PC-9 (cell line): Measurements from ENCODE around the gene NAP1L4.

Source experiments
- EZH2 ChIP-seq: fragments of 200-600 bp; sonication (generic); IDR thresholded peaks from 2 replicates; pipeline ENCODE4 v1.8.0; 2017; ENCODE audit warnings: antibody characterized with exemption, low read depth
- TF ChIP-seq, protein P1 (sequence below): fragments of 200-600 bp; sonication (generic); conservative IDR thresholded peaks from 2 replicates; pipeline ENCODE4 v1.6.1; 2017; ENCODE audit warnings: mixed run types, antibody characterized with exemption, mild to moderate bottlenecking, moderate library complexity

DNA sequence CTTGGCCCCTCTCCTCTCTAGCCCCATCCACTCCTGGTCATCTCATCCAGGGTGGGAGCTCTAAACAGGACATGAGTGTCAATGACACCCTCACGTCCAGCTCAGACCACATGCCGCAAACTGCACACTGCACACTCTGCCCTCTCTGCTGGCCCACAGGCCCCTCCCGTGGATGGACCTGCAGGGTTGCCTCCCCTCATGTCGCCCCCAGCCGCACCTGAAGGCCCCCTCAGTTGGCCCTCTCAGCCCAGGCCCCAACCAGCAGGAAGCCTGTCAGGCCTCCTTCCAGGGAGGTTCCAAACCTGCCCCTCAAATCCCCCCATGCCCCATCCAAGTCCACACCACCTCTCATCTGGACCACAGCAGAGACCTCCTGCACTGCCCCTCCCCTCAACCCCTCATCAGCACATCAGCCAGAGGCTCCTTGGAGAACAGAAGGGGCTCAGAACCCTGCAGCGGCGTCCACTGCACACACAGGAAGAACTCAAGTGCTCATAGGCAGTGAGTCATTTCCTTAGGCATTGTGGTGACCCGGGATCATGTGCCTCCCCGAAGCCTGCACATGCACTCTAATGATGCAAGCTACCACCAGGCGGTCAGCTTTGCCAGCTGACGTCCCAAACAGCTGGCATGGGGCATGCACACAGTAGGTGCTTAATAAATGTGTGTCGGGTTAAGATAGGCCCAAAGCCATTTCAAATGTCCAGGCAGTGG, 93.6 kb downstream of the NAP1L4 start:
- TF ChIP-seq, protein P1, sequence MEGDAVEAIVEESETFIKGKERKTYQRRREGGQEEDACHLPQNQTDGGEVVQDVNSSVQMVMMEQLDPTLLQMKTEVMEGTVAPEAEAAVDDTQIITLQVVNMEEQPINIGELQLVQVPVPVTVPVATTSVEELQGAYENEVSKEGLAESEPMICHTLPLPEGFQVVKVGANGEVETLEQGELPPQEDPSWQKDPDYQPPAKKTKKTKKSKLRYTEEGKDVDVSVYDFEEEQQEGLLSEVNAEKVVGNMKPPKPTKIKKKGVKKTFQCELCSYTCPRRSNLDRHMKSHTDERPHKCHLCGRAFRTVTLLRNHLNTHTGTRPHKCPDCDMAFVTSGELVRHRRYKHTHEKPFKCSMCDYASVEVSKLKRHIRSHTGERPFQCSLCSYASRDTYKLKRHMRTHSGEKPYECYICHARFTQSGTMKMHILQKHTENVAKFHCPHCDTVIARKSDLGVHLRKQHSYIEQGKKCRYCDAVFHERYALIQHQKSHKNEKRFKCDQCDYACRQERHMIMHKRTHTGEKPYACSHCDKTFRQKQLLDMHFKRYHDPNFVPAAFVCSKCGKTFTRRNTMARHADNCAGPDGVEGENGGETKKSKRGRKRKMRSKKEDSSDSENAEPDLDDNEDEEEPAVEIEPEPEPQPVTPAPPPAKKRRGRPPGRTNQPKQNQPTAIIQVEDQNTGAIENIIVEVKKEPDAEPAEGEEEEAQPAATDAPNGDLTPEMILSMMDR = no peak
- TF ChIP-seq EZH2 = no peak
